ENCODE measurements around the gene GPAM.
"Not testable (repeated sequence)": the region's sequence is repeated elsewhere in the genome, so short reads cannot be mapped to it uniquely, and the experiment has no call there.

The GPAM gene

DNA sequence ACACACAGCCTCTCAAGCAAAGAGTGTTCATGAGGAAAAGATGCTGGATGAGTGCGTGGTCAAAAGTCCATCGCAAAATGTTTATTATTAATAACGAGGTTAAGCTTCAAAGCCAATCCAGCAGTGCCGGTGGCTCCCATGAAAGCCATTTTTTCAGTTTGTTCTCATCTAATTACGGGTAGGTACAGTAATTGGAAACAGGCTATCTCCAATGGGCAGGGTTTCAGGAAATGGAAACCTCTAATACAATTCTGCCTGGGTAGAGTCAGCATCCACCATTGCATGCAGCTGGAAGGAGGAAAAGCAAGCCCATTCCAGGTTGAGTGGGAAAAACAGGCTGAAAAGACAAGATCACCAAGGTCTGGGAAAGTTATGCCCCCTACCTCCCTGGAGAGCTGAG is 57.4 kb downstream of the GPAM start:
- no peak for DNase-seq

DNA sequence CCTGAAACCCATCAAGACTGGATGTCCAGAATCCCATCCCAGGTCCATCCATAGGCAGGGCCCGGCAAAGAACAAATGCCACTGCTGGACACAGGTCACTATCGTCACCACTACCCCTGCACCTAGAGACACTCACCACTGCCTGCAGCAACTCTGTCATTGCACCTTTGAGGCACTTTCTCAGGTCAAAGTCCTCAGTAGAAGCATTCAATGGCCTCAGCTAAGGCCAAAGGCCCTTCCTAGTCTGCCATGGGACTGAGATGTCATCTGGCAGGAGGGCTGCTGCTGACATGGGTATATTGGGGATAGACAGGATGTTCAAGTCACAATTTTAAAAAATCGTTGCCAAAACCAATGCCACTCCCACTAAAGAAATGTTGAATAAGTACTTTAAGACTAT is 58.7 kb downstream of the GPAM start:
- no peak for DNase-seq

DNA sequence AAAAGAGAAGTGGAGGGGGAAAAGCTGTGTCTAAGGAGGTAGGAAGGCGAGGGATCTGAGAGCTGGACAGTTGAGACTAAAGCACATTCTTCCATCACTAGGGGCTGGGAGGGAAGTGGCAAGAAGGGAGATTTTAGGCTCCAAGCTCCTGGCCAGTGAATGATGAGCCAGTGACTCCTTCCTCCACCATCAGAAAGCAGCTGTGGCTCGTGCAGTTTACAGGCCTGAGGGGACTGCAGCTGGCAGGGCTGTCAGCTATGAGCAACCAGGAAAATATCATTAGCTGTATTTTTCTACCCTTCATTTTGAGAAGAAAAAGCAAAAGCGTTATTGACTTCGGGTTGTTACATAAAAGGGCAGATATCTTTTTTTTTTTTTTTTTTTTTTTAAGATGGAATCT is 60.7 kb downstream of the GPAM start:
- DNase-seq, result no peak

DNA sequence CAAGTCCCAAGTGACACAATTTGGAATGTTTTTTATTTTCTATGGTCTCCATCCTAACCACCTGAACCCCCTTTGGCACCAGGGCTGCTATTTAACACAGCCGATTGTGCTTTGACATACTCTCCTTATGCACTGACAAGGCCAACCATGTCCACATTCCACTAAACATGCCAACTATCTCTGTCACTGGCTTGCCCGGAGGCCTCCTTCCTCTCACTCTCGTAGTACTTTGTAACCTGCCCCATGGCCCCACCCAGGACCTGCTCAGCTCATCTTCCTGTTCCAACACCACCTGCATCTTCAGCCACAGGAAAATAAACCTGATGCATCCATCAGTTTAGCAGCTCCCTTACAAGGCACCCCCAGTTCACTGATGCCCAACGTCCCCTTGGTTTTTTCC is 63.1 kb downstream of the GPAM start:
- no peak for DNase-seq

DNA sequence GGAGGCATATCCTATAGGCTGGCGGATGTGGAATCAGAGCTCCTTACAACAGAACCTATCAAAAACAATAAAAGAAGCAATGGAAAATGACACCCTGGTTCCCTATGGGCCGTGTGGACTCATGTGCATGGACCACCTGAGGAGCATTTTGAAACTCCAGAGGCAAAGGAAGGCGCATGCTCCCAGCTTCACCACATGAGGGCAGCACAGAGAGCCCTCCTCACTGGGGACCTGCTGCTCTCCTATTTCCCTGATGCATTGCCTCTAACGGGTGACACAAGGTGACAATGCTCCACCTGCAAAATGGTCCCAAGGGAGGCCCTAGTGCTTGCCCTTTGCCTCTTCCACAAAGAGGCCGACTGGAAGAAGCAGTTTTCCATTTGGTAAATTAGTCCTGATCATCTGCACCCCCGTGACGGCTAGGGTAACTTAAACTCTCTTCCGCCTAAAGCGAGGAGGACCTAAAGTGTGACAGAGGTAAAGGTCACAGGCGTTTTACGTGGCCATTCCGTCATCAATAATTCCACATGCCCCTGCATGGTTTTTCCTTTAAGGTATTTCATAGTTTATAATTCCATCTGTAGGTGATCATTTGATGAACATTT is 67.7 kb downstream of the GPAM start:
- peak in 1 of 2 experiments; percentile 7 for DNase-seq

DNA sequence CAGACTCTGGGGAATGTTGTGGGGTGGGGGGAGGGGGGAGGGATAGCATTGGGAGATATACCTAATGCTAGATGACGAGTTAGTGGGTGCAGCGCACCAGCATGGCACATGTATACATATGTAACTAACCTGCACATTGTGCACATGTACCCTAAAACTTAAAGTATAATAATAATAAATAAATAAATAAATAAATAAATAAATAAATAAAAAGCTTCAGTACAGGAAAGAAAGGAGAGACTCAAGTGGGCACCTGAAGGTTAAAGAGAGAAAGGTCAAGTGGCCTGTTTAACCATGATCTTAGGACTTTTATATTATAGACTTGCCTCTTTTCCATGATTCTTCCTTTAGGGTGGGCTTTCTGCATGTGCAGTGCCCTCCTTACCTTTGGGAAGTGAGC is 73.8 kb downstream of the GPAM start:
- DNase-seq, result not testable (repeated sequence)

Measured in NCI-H1930 (cell line).